ENCODE data around the gene SLBP. TPM values are rescaled to one million over a fixed set of nuclear protein-coding genes. Genes with fewer than 3 reads are reported as not detected.
A peak's percentile ranks its signal among the peaks of the same experiment; 100 is the strongest.

SLBP gene
- total and polyA plus RNA-seq, 2 donors from 2014 or later, result 30.7 to 42.8 TPM

GRCh38 chr4:1655676-1656075, 56.4 kb downstream of the SLBP start:
- no peak overlapping the region for H3K27ac ChIP-seq (ENCODE audit: low read depth in 2 of 2, low read length in 2 of 2)
- H3K4me1 ChIP-seq (ENCODE audit: control insufficient read depth in 2 of 3, insufficient read depth in 2 of 3, low read depth in 1 of 3, low read length in 3 of 3), result no peaks in the 10 kb centered on the region
- H3K9ac ChIP-seq (ENCODE audit: low read length in 3 of 3), result no peak overlapping the region
- H3K4me3 ChIP-seq (ENCODE audit: low read length in 3 of 3), result no peak overlapping the region
- intact Hi-C loops (cut with DNase I), result no loop called here
- TF ChIP-seq CTCF (IDR thresholded peaks at IDR 0.05; ENCODE audit: borderline replicate concordance, extremely low read depth, insufficient read depth), result no peak
- peaks cover 0 to 7% (median 0%) of the 10 kb centered on the region in 3 donors for H3K9me3 ChIP-seq (ENCODE audit: control insufficient read depth in 2 of 3, insufficient read depth in 1 of 3, low read length in 3 of 3)
- DNase-seq, result no peak
- H3K36me3 ChIP-seq (ENCODE audit: control insufficient read depth in 2 of 3, insufficient read depth in 3 of 3, low read length in 3 of 3), result no peaks in the 10 kb centered on the region
- no peak for FAIRE-seq
- no peaks in the 10 kb centered on the region for H3K27me3 ChIP-seq (ENCODE audit: control insufficient read depth, insufficient read depth, low read length)

GRCh38 chr4:1655081-1655480, 57.0 kb downstream of the SLBP start:
- no peak overlapping the region for H3K27ac ChIP-seq (ENCODE audit: low read depth in 2 of 2, low read length in 2 of 2)
- H3K4me3 ChIP-seq (ENCODE audit: low read length in 3 of 3), result no peak overlapping the region
- DNase-seq, result no peak
- peaks cover 0 to 7% (median 0%) of the 10 kb centered on the region in 3 donors for H3K9me3 ChIP-seq (ENCODE audit: control insufficient read depth in 2 of 3, insufficient read depth in 1 of 3, low read length in 3 of 3)
- no peak overlapping the region for H3K9ac ChIP-seq (ENCODE audit: low read length in 3 of 3)
- H3K36me3 ChIP-seq (ENCODE audit: control insufficient read depth in 2 of 3, insufficient read depth in 3 of 3, low read length in 3 of 3), result no peaks in the 10 kb centered on the region
- no peaks in the 10 kb centered on the region for H3K27me3 ChIP-seq (ENCODE audit: control insufficient read depth, insufficient read depth, low read length)
- FAIRE-seq, result no peak
- no peak for TF ChIP-seq CTCF (IDR thresholded peaks at IDR 0.05; ENCODE audit: borderline replicate concordance, extremely low read depth, insufficient read depth)
- no peaks in the 10 kb centered on the region for H3K4me1 ChIP-seq (ENCODE audit: control insufficient read depth in 2 of 3, insufficient read depth in 2 of 3, low read depth in 1 of 3, low read length in 3 of 3)
- intact Hi-C loops (cut with DNase I), result no loop called here

GRCh38 chr4:1654216-1654955, 57.7 kb downstream of the SLBP start:
- FAIRE-seq, result no peak
- Histone ChIP-seq H3K27me3 (ENCODE audit: control insufficient read depth, insufficient read depth, low read length) (no peaks in the 10 kb centered on the region), H3K4me1 (ENCODE audit: control insufficient read depth in 2 of 3, insufficient read depth in 2 of 3, low read depth in 1 of 3, low read length in 3 of 3) (no peaks in the 10 kb centered on the region), H3K9ac (ENCODE audit: low read length in 3 of 3) (no peak overlapping the region), H3K36me3 (ENCODE audit: control insufficient read depth in 2 of 3, insufficient read depth in 3 of 3, low read length in 3 of 3) (no peaks in the 10 kb centered on the region), H3K4me3 (ENCODE audit: low read length in 3 of 3) (no peak overlapping the region), H3K9me3 (ENCODE audit: control insufficient read depth in 2 of 3, insufficient read depth in 1 of 3, low read length in 3 of 3) (peaks cover 0 to 7% (median 0%) of the 10 kb centered on the region in 3 donors), H3K27ac (ENCODE audit: low read depth in 2 of 2, low read length in 2 of 2) (no peak overlapping the region)
- TF ChIP-seq CTCF (IDR thresholded peaks at IDR 0.05; ENCODE audit: borderline replicate concordance, extremely low read depth, insufficient read depth), result no peak
- DNase-seq, result peak in 4 of 5 donors; percentile 62 to 78 (median 70)
- intact Hi-C loops (cut with DNase I), result no loop called here

Data from kidney (tissue), 14 donors.